DMS153 treated with DMSO at 0.1 percent for 48 hours (cell line): ENCODE results near the gene STAT5B.

Experiments used
- DNase-seq: peaks from one replicate; lab custom pipeline; 2025; ENCODE audit not compliant: unreplicated experiment; lab: John Stamatoyannopoulos, UW

The STAT5B gene

DNA sequence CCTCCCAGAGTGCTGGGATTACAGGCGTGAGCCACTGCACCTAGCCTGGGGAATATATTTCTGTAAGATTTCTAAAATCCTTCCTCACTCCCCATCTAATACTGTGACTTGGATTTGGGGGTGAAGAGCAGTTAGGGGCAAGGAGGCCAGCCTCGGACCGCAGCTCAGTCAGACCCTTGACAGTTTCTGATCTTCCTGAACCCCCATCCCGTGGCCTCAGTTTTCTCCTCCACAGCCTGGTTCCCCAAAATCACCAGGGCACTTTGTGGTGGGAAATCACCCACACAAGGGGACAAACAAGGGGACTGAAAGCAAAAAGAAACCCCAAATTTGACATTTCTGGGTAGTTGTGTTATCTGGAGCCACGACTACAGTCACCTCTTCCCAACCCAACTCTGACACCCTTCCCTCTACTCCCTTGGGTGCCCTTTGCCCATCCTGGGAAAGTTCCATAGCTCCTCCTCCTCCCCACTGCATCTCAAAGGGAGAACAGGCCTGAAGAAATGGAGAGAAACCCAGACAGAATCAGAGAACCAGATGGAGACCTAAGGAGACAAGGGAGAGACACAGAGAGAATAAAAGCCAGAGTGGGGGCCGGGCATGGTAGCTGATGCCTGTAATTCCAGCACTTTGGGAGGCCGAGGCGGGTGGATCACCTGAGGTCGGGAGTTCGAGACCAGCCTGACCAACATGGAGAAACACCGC lies 9.3 kb upstream of the STAT5B start:
- no peak for DNase-seq

DNA sequence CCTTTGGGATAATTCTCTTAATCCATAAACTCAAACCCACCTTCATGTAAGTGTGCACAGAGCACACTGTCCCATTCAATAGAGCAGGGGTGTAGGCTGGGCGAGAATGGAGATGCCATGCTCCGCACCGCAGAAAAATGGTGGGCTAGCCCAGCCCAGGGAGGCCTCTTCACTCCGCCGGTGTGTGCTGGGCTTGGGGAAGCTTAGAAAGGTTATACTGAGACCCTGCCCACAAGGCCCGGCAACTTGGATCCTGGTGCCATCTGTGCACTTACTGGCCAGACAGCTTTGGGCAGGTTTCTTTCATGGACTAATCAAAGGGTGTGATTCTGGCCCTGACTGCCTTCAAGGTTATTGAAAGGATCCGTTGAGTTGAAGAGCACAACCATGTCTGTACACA lies 8.4 kb upstream of the STAT5B start:
- DNase-seq, result no peak

DNA sequence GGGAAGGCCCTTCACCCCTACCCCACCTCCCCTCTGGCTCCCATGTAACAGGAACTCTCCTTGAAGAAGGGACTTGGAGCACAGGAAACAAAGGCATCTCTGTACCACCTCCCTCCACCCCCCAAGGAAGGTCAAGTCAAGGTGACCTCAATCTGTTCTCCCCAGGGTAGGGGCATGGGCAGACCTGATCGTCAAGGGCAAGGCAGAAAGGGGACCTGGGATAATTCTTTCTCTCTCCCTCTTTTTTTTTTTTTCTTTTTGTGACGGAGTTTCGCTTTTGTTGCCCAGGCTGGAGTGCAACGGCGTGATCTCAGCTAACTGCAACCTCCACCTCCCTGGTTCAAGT lies 7.8 kb upstream of the STAT5B start:
- DNase-seq, result no peak

DNA sequence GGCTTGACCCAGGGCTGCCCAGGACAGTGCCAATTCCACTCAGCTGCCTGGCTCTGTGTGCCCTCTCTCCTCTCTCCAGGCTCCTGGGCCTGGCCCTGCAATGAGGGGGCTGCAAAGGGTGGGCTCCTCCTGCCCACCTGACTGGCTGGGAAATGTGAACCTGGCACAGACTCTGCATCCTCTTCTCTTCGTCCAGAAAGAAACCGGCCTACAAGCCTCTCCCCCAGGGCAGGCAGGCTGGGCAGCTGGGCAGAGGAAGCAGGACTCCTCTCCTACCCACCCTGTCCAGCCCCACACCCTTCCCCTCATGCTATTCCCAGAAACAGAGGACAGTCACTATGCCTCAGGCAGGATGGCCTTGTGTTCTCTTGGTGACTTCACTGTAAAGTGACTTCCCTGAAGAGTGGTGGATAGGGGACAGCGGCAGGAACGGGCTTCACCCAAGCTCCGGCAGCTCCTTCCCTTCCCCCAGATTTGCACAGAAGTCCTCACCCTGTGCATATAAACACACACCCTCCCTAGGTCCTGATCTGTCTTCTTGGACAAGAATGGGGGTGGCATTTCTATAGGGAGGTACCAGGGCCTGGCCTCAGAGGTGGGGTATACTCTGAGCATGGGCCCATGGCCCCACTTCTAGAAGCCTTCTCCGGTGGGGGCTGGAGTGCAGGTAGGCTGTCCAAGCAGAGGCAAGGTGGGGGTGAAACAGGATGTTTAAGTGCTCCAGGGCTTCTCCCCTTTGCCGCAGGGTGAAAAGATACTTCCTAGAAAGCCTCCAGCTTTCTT lies 7.2 kb upstream of the STAT5B start:
- DNase-seq, result no peak

GRCh38 chr17:42282478-42283080 lies 6.4 kb upstream of the STAT5B start:
- no peak for DNase-seq

GRCh38 chr17:42281571-42282096 lies 5.4 kb upstream of the STAT5B start:
- DNase-seq, result peak; percentile 30

- no peak for DNase-seq
Observed at GRCh38 chr17:42279776-42280630, 3.8 kb upstream of the STAT5B start.

- no peak for DNase-seq
Observed at GRCh38 chr17:42277342-42277712, 1.1 kb upstream of the STAT5B start.

DNA sequence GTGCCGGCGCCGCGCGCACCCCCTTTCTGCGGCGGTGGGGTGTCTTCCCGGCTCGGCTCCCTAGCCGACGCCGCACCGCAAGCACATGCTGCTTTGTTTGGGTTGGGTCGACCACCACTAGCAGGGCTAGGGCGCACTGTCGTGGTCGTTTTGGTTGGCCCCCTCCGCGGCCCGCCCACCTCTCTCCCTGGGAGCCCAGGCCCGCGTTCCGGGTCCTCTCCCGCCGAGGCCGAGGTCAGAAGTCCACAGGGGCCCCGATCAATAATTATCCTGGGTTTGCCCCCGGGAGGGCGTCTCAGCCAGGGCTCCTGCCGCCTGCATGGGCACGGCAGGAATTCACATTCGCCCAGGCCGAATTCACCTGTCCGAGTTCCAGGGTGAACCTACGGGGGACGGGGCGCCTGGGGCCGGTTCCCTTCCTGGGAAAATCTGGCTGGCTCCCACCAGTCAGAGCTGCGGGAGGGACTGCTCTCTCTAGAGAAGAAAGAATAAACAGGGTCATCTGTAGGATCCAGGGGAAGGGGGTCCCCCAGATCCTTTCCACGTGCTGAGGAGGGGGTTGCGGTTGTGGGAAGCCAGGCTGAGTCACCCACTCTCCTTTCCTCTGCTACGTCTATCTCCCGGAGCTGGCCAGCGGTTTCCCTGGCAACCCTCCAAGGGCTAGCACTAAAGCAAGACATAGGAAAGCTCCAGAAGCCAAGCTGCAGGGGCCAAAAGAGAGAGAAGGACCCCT lies 584 bp upstream of the STAT5B start:
- peak; percentile 7 for DNase-seq

- DNase-seq, result no peak
Observed at GRCh38 chr17:42275527-42276358, 448 bp downstream of the STAT5B start.

DNA sequence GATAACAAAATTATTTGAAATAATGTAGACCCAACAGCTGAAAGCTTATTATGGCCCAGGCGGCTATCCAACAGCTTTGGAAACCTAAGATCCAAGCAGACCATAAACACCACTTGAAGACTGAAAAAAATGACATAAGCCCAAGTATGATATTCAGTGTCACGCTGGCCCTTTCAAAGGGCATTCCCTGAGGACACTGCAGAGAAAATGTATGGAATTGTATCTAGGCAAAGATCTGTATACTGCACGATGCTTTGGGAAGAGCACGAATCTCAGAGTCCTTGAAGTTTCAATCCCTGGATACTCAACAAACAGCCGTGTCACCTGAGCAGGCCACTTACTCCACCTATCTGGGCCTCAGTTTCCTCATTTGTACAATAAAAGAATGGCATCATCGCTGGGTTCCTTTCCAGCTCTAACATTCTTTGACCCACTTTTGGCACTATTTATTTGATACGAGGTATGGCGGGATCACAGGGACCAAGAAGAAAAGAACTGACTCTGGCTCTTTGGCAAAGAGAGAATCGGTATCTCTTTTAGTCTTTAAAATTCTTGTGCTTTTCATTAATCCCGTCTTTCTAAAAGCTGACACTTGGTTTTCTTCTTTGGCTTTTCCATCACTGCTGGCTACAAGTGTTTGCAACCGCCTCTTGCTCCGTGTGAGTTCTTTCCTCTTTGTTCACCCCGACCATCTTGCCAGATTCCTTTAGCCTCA lies 1.2 kb downstream of the STAT5B start:
- DNase-seq, result no peak

- no peak for DNase-seq
Observed at GRCh38 chr17:42274253-42274542, 2.0 kb downstream of the STAT5B start.

DNA sequence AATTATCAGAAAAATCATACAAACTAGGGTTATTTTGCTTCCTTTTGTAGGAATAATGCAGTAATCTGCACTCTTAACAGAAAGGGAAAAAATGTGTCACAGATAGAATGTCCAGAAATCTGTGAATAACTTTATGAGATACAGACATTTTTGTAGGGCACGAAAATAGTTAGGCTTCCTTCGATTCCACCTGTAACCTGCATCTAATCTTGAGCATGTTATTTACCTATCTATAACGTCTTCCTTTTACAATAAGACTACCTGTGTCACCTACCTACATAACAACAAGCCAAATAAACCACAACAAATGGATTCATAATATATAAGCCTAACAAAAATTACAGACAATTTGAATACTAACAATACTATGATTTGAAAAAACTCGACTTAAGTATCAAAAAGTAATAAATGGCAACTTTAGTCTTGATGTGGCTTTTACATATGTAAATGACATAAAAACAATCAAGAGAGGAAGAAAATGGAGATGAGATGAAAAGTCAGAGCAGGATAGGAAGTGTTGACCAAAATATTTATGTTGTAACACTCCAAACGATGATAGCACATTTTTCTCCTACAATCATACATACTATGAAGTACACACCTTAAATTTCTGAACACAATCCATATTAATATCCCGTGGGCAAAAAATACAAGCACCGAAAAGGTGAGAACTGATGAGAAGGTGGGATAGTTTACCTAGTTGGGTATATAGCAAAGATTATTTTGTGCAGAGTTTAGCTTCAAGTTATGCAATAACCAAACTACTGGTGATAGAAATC lies 2.5 kb downstream of the STAT5B start:
- no peak for DNase-seq

GRCh38 chr17:42272162-42272907 lies 3.9 kb downstream of the STAT5B start:
- no peak for DNase-seq

DNA sequence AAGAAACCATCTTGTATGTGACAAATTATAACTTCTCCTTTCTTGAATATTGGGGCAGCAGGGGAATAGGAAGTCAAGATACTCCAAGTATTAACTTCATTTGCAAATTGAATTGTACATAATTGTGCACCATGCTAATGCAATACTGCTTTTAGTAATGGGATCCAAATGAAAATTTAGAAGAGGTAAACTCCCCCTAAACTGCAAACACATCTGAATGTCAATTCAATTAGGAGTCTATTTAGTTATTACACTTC lies 4.5 kb downstream of the STAT5B start:
- DNase-seq, result no peak

DNA sequence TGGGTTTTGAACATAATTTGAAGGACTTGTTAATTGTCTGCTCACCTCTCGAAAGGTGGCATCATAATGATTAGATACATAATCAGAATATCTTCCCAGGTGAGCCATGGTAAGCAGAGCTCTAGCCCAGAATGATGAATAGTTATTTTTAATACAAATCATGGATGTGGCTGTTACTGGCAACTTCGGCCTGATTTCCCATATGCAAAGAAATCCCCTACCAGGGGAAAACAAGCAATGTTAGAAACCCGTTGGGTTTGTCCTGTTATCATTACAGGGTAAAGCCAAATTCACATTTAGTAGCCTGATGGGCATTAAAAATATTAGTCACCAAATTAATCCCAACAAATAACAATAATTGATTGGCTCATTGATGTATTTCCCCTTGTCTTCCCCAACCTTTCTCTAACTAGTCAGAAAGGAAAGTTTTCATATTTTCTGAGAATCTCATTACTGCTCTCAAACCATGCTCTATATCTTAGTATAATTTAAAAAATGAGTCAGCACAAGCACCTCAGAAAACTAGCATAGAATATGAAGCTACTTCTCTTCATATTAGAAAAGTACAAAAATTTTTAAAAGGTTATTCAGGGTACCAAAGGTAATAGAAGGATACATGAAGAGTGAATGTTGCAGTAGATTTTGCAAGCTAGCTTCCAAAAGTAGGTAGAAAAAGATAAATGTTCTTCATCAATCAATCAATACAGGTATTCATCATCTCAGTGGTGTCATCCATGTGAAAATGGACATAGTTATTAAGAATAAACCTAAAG lies 5.0 kb downstream of the STAT5B start:
- DNase-seq, result no peak

GRCh38 chr17:42270596-42270995 lies 5.6 kb downstream of the STAT5B start:
- DNase-seq, result no peak
